Measurements from ENCODE around the gene ZCCHC24. TPM values are rescaled to one million over a fixed set of nuclear protein-coding genes. Genes with fewer than 3 reads are reported as not detected.

ZCCHC24 gene
- polyA plus RNA-seq, 3 donors, result 3.9 to 5.0 (median 4.0) TPM

DNA sequence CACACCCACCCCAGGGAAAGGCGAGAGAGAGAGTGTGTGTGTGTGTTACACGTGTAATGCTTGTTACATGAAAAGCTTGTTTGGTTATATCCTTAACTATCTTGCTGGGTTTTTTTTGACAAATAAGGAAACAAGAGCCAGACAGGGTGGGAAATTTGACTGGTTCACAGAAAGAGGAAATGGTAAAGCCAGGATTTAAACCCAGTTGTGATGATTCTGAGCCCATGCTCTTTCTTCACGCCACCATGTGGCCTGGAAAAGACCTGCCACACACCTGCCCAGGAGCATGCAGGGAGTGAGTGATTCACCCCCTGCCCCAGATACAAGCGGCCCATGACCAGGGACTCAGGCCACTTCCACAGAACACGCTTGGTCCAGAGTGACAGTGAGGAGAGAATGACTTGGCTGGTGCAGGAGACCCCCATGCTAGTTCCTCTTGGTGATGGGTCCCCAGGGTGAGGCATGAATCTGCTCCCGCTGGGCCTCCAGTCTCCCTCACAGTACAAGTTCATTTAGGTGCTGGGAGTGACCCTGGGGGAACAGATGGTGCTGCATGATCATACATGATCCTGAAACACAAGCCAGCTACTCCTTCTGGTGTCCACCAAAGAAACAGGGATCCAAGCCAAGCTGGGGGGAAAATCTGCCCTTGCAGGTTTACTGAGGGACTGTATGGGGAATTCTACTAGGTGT is 45.9 kb upstream of the ZCCHC24 start:
- no peak overlapping the region for H3K4me3 Mint-ChIP-seq
- no peaks in the 10 kb centered on the region for H3K36me3 Mint-ChIP-seq
- peaks cover 12 to 16% (median 14%) of the 10 kb centered on the region in 3 donors for H3K27me3 Mint-ChIP-seq (ENCODE audit: low read depth in 3 of 3)
- H3K27ac Mint-ChIP-seq, result peak overlapping the region in 1 of 7 donors; percentile 24
- no peak overlapping the region for H3K4me3 ChIP-seq (replicated peaks in 1 of 3; ENCODE audit: low read depth in 2 of 3, low read length in 3 of 3)
- H3K27me3 ChIP-seq (ENCODE audit: control insufficient read depth in 2 of 2, insufficient read depth in 2 of 2, low read length in 2 of 2), result peaks cover 0 to under 1% of the 10 kb centered on the region in 2 donors
- H3K4me1 Mint-ChIP-seq, result peaks cover 7% of the 10 kb centered on the region
- no peaks in the 10 kb centered on the region for H4K20me1 ChIP-seq (ENCODE audit: insufficient read depth, low read length)
- DNase-seq, result peak; percentile 15 to 39 (median 29)
- intact Hi-C loops (cut with micrococcal nuclease), result no loop called here
- H3K9me3 ChIP-seq (replicated peaks in 1 of 2; ENCODE audit: control insufficient read depth in 1 of 2, insufficient read depth in 1 of 2, low read length in 2 of 2), result no peaks in the 10 kb centered on the region
- H3K79me2 ChIP-seq (ENCODE audit: insufficient read depth, low read length), result no peaks in the 10 kb centered on the region
- peaks cover 0 to 2% (median 0%) of the 10 kb centered on the region in 7 donors for H3K9me3 Mint-ChIP-seq
- H3K4me1 ChIP-seq (ENCODE audit: control insufficient read depth in 1 of 2, insufficient read depth in 2 of 2, low read length in 2 of 2), result no peaks in the 10 kb centered on the region
- no peak overlapping the region for H2AFZ ChIP-seq (ENCODE audit: insufficient read depth, low read depth, low read length, poor library complexity, severe bottlenecking)
- no peaks in the 10 kb centered on the region for H3K36me3 ChIP-seq (replicated peaks in 1 of 2; ENCODE audit: control insufficient read depth in 1 of 2, insufficient read depth in 2 of 2, low read length in 2 of 2)
- 80% methylated on average over 2 of the region's 6 CpGs for WGBS (ENCODE audit: insufficient coverage)
- no peak overlapping the region for H3K4me2 ChIP-seq (replicated peaks; ENCODE audit: extremely low read depth, low read length, poor library complexity, severe bottlenecking)
- H3K27ac ChIP-seq (ENCODE audit: low read depth in 1 of 2, low read length in 2 of 2), result no peak overlapping the region
- no peak overlapping the region for H3K9ac ChIP-seq (ENCODE audit: insufficient read depth, low read length, poor library complexity, severe bottlenecking)
- TF ChIP-seq, protein P1, sequence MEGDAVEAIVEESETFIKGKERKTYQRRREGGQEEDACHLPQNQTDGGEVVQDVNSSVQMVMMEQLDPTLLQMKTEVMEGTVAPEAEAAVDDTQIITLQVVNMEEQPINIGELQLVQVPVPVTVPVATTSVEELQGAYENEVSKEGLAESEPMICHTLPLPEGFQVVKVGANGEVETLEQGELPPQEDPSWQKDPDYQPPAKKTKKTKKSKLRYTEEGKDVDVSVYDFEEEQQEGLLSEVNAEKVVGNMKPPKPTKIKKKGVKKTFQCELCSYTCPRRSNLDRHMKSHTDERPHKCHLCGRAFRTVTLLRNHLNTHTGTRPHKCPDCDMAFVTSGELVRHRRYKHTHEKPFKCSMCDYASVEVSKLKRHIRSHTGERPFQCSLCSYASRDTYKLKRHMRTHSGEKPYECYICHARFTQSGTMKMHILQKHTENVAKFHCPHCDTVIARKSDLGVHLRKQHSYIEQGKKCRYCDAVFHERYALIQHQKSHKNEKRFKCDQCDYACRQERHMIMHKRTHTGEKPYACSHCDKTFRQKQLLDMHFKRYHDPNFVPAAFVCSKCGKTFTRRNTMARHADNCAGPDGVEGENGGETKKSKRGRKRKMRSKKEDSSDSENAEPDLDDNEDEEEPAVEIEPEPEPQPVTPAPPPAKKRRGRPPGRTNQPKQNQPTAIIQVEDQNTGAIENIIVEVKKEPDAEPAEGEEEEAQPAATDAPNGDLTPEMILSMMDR (IDR thresholded peaks at IDR 0.05), result peak; percentile 16

DNA sequence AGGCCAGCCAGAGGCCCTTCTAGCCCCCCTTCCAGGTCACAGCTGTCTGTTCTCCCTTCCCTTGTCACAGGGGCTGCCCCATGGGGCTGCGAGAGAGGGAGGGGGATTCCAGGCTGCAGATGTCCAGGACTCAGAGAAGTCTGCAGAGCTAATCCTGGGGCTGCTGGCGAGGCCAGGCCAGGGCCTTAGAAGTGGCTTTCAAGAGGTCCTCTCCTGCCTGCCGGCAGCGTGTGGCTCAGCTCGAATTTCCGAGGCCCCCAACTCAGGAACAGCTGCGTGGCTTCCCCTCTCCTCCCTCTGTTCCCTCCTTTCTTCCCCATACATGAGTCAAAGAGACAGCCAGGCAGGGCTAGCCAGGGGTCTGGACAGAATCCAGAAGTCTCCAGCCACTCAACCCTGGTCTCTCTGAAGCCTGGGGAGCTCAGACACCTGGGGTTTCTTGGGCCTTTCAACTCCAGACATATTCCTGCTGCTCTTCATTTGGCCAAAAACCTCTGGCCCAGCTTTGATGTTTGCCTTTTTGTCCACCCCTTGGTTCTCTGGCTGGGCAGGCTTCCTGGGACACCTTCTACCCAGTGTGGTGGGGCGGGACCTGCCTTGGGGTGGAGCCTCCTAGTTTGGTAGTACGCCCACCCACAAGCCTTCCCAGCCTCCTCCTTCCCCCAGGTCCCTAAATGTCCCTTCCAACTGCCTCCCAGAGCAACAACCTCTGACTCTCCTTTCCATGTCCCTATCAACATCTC is 45.1 kb upstream of the ZCCHC24 start:
- H3K36me3 ChIP-seq (replicated peaks in 1 of 2; ENCODE audit: control insufficient read depth in 1 of 2, insufficient read depth in 2 of 2, low read length in 2 of 2), result no peaks in the 10 kb centered on the region
- H3K4me3 ChIP-seq (replicated peaks in 1 of 3; ENCODE audit: low read depth in 2 of 3, low read length in 3 of 3), result no peak overlapping the region
- H4K20me1 ChIP-seq (ENCODE audit: insufficient read depth, low read length), result no peaks in the 10 kb centered on the region
- no peak overlapping the region for H3K4me3 Mint-ChIP-seq
- no peak for DNase-seq
- no peaks in the 10 kb centered on the region for H3K79me2 ChIP-seq (ENCODE audit: insufficient read depth, low read length)
- WGBS (ENCODE audit: insufficient coverage), result 83% methylated on average over 9 of the region's 9 CpGs
- H3K9me3 ChIP-seq (replicated peaks in 1 of 2; ENCODE audit: control insufficient read depth in 1 of 2, insufficient read depth in 1 of 2, low read length in 2 of 2), result no peaks in the 10 kb centered on the region
- H3K4me1 ChIP-seq (ENCODE audit: control insufficient read depth in 1 of 2, insufficient read depth in 2 of 2, low read length in 2 of 2), result no peaks in the 10 kb centered on the region
- no peak overlapping the region for H3K9ac ChIP-seq (ENCODE audit: insufficient read depth, low read length, poor library complexity, severe bottlenecking)
- H2AFZ ChIP-seq (ENCODE audit: insufficient read depth, low read depth, low read length, poor library complexity, severe bottlenecking), result no peak overlapping the region
- intact Hi-C loops (cut with micrococcal nuclease), result no loop called here
- no peaks in the 10 kb centered on the region for H3K36me3 Mint-ChIP-seq
- H3K4me2 ChIP-seq (replicated peaks; ENCODE audit: extremely low read depth, low read length, poor library complexity, severe bottlenecking), result no peak overlapping the region
- H3K27me3 ChIP-seq (ENCODE audit: control insufficient read depth in 2 of 2, insufficient read depth in 2 of 2, low read length in 2 of 2), result no peaks in the 10 kb centered on the region
- peaks cover 8 to 13% (median 10%) of the 10 kb centered on the region in 3 donors for H3K27me3 Mint-ChIP-seq (ENCODE audit: low read depth in 3 of 3)
- TF ChIP-seq, protein P1 (IDR thresholded peaks at IDR 0.05), result no peak
- no peak overlapping the region for H3K27ac Mint-ChIP-seq
- no peak overlapping the region for H3K27ac ChIP-seq (ENCODE audit: low read depth in 1 of 2, low read length in 2 of 2)
- peaks cover 7% of the 10 kb centered on the region for H3K4me1 Mint-ChIP-seq
- peaks cover 0 to 2% (median 0%) of the 10 kb centered on the region in 7 donors for H3K9me3 Mint-ChIP-seq

All from CD14-positive monocyte (primary cell).